Measurements from ENCODE around the gene PGA5. TPM values are rescaled to one million over a fixed set of nuclear protein-coding genes. Genes with fewer than 3 reads are reported as not detected.

Gene PGA5
- total RNA-seq, result not detected in 2 replicates

GRCh38 chr11:61240875-61241274 lies at the start of gene PGA5:
Gene PGA5 (plus strand): TSS chr11:61241175. CDS start chr11:61241227, 52 bp downstream.

DNA sequence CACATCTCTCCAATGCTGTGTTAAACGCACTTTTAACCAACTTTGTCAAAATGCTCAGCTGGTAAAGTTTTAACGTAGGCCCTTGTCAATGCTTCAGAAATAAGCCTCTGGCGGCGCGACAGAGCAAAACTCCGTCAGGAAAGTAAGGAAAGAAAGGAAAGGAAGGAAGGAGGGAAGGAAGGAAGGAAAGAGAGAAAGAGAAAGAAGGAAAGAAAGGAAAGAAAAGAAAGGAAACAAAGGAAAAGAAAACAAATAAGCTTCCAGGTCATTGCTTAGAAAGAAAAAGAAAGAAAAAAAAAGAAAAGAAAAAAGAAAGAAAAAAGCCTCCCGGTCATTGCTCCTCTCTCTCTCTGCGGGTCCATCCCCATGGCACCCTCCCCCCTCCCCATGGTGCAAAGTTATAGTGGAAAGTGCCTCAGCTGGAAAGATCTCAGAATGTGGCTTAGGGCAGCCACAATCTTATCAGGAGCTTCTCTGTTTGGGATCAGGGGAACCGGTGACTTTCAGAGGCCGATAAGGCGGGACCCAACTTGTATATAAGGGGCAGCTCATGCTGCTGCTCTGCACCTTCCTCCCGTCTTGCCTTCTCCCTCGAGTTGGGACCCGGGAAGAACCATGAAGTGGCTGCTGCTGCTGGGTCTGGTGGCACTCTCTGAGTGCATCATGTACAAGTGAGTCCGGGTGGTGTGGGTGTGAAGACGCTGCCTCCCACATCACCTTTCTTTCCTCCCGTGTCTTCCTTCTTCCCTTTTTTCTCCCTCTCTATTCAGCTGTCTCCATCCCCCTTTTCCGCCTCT lies 37.8 kb upstream of the PGA5 start, which contains the start of gene PGA3:
Gene PGA3, plus strand, starts transcription at position 566 of the 797 bp plus-strand sequence. Its CDS starts 50 bp downstream, at position 616.

DNA sequence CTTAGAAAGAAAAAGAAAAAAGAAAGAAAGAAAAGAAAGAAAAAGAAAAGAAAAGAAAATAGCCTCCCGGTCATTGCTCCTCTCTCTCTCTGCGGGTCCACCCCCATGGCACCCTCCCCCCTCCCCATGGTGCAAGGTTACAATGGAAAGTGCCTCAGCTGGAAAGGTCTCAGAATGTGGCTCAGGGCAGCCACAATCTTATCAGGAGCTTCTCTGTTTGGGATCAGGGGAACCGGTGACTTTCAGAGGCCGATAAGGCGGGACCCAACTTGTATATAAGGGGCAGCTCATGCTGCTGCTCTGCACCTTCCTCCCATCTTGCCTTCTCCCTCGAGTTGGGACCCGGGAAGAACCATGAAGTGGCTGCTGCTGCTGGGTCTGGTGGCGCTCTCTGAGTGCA lies 18.9 kb upstream of the PGA5 start, which contains the start of gene PGA4:
Gene PGA4, plus strand, starts transcription at position 301 of the 400 bp plus-strand sequence. Its CDS starts 54 bp downstream, at position 355.

GRCh38 chr11:61294717-61295595 lies 54.0 kb downstream of the PGA5 start, which contains the start of gene VWCE:
Gene VWCE (minus strand): TSS chr11:61295316. CDS start chr11:61295037, 279 bp downstream.

Other genes with a start within 250 kb of the PGA5 start
- not detected in 2 replicates for gene CD5, start 138.7 kb upstream of the PGA5 start, total RNA-seq
- 10.4 and 15.4 TPM in 2 replicates for gene VPS37C, start 79.7 kb upstream of the PGA5 start, total RNA-seq
- gene PGA3, start 37.7 kb upstream of the PGA5 start, total RNA-seq, result not detected in 2 replicates
- gene PGA4, start 18.8 kb upstream of the PGA5 start, total RNA-seq, result not detected in 2 replicates
- gene VWCE, start 54.1 kb downstream of the PGA5 start, total RNA-seq, result 1.6 and 1.8 TPM in 2 replicates
- 302 and 330 TPM in 2 replicates for gene DDB1, start 91.9 kb downstream of the PGA5 start, total RNA-seq
- 24.3 and 25.9 TPM in 2 replicates for gene TKFC, start 92.1 kb downstream of the PGA5 start, total RNA-seq
- 51.0 and 168 TPM in 2 replicates for gene CYB561A3, start 120.7 kb downstream of the PGA5 start, total RNA-seq
- 25.7 and 38.9 TPM in 2 replicates for gene TMEM138, start 121.2 kb downstream of the PGA5 start, total RNA-seq
- 10.1 and 14.6 TPM in 2 replicates for gene TMEM216, start 151.4 kb downstream of the PGA5 start, total RNA-seq
- 19.6 and 22.0 TPM in 2 replicates for gene CPSF7, start 188.8 kb downstream of the PGA5 start, total RNA-seq
- gene SDHAF2, start 188.9 kb downstream of the PGA5 start, total RNA-seq, result 24.3 and 36.8 TPM in 2 replicates

All from smooth muscle cell of the umbilical artery (primary cell).